Middle frontal gyrus (tissue), 1 donor: ENCODE data around the gene SIPA1.
"Not testable (repeated sequence)": the region's sequence is repeated elsewhere in the genome, so short reads cannot be mapped to it uniquely, and the experiment has no call there.

Source experiments
- DNase-seq: peaks from one replicate; pipeline ENCODE4 v3.0.0-alpha.2; 2015; ENCODE audit warnings: low spot score; ENCODE audit errors: extremely low spot score

SIPA1 gene

DNA sequence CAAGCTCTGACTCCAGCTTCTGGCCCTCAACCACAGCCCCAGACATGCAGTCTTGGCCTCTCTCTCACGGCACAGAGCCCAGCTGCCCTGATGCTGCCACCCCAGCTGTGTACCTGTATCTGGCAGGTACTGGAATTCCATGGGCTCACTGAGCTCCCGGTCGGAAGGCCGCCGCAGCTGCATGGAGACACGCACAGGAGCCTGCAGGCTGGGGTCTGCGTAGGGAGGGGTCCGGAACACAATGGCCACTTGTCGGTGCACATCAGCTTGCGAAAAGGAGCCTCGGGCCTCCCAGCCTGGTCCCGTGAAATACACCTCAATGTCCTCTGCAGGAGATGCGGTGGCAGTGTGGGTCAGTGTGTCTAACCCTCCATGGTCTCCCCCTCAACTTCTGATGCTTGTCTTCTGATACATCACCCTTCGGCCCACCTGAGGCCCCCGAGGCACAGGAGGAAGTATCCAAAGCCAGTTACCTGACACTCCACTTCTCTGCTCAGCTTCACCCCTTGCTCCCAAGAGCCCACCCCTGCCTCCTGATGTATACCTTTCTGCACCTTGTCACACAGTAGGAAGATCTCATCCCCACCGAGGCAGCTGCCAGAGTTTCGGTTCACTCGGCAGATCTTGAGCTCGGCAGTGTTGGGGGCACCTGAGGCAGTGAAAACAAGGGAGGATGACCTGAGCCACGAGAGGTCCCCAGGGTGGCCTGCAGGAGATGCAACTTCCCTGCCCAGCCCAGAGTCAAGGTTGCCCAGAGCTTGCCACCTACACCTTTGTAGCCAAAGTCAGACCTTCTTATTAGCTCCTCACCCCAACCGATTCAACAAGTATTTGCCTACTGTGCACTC lies 20.5 kb downstream of the SIPA1 start:
- no peak for DNase-seq

DNA sequence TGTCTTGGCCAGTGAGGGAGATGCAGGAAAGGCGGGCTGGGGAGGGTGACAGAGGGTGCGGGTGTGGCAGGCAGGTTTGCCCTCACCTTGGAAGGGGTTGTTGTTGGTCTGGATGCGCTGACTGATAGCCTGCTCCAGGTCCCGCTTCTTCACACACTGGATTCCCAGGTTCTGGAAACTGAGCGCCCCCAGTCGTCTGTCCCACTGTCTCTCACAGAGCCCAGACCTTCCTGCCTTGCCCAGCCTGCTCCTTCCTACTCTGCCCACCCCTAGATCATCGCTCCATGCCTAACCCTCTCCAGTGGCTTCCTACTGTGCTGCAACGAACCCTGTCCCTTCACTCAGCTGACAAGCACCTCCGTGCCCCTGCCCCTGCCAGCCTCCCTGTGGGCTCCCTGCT lies 22.1 kb downstream of the SIPA1 start:
- DNase-seq, result no peak

GRCh38 chr11:65660908-65661307 lies 23.0 kb downstream of the SIPA1 start:
- not testable (repeated sequence) for DNase-seq

- no peak for DNase-seq
Observed at GRCh38 chr11:65661599-65662246, 23.8 kb downstream of the SIPA1 start.

- no peak for DNase-seq
Observed at GRCh38 chr11:65662247-65662798, 24.4 kb downstream of the SIPA1 start.

DNA sequence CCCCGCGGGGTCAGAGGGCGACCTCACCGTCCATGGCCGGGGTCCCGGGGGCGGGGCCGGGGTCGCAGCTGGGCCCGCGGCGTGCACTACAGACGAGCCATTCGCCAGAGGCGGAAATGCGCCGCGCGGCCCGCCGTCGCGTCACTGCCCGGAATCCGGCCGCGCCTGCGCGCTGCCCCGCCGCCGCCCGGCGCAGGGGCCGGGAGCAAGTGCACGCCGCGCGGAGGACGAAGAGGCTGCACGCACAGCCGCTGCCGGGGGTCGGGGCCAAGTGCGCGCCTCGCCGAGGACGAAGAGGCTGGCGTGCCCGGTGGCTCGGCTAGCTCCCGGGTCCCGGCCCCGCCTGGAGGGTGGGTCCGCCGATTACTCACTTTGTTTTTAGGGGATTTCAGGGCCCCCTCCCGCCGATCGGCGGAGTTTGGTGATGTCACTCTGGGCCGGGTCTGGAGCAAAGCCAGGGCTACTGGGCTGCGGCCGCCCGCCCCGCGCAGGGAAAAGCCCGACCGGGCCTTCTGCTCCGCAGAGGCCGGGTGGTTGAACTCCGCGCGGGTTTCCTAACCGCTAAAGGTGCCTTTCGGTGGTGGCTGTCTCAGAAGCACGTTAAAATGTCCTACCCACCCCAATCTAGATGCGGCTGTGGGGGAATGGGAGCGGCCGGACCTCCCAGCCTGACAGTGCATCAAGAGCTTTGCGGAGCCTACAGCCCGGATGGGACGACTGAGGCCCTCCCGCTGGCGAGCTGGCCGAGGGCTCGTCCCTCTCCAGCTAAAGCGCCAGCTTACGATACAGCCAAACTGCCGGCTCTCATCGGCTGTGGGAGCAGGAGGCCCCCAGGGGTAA lies 25.1 kb downstream of the SIPA1 start, which contains the start of gene RELA:
TSS of gene RELA (minus strand) at position 118 of the 840 bp plus-strand sequence. CDS start at position 34, 84 bp downstream.
- DNase-seq, result peak; percentile 88

DNA sequence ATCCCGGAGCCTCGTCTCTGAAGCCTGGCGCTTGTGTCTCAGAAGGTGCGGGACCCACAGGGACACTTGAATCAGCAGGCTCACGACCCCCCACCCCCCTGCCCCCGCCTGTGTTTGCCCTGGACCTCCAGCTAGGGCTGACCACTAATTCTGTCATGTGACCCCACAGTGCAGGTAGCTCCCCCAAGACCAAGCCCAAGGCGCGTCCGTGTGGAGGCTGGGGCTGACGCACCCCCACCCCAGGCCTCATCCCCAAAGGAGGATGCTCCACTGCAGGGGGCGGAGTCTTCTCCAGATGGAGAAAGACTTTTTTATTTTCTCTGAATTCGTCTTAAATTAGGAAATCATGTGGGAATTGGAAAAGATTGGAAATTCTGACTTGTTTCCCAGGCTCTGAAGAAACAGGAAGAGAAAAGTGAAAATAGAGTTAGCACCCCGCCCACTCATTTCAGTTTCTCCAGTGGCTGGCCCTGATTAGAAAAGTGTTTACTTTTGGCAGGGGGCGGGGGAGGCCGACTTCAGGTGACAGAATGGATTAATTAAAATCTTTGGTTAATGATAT lies 25.8 kb downstream of the SIPA1 start:
- DNase-seq, result peak; percentile 16

- no peak for DNase-seq
Observed at GRCh38 chr11:65672180-65672860, 34.4 kb downstream of the SIPA1 start.

GRCh38 chr11:65672982-65673381 lies 35.1 kb downstream of the SIPA1 start:
- no peak for DNase-seq

DNA sequence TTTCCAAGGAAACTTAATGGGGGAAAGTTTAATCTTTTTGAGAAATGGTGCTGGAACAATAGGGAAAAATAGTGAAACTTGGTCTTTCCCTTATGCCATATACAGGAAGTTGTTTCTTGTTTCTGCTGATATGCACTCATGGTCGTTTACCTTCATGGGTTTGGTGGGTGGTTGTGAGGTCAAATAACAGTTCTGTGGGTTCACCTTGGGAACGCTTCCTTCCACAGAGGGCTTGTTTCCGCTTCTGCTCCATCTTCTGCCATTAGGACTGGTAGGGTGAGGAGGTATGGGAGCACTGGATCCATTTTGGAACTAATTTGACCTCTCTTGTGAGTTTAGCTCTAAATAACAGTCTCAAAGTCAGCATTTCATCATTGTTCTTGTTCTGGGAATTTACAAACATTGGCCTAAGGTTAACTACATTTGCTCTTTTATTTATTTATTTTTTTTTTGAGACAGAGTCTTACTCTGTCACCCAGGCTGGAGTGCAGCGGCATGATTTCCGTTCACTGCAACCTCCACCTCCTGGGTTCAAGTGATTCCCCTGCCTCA lies 42.4 kb downstream of the SIPA1 start:
- no peak for DNase-seq

GRCh38 chr11:65683480-65683879 lies 45.6 kb downstream of the SIPA1 start:
- DNase-seq, result not testable (repeated sequence)

DNA sequence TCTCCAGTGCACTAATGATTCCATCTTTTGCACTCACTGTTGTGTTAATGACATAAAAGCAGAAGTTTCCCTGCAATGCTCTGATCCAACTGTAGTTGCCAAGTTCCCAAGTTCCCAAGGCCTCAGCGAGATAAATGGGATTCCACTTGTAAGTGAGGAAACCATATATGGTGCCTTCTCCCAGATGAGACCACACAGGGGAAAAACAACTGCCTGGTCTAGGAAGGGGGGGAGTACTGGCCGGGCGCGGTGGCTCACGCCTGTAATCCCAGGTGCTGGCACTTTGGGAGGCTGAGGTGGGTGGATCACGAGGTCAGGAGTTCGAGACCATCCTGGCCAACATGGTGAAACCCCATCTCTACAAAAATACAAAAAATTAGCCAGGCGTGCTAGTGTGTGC lies 48.1 kb downstream of the SIPA1 start:
- DNase-seq, result no peak

DNA sequence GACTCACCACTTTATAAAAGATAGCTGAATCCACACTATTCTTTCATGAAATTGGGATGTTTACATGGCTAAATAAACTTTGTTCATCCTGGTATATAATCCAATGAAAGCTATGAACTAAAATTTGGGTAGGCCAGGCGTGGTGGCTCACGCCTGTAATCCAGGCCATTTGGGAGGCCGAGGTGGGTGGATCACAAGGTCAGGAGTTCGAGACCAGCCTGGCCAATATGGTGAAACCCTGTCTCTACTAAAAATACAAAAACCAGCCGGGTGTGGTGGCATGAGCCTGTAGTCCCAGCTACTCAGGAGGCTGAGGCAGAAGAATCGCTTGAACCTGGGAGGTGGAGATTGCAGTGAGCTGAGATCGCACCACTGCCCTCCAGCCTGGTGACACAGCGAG lies 53.9 kb downstream of the SIPA1 start:
- not testable (repeated sequence) for DNase-seq

DNA sequence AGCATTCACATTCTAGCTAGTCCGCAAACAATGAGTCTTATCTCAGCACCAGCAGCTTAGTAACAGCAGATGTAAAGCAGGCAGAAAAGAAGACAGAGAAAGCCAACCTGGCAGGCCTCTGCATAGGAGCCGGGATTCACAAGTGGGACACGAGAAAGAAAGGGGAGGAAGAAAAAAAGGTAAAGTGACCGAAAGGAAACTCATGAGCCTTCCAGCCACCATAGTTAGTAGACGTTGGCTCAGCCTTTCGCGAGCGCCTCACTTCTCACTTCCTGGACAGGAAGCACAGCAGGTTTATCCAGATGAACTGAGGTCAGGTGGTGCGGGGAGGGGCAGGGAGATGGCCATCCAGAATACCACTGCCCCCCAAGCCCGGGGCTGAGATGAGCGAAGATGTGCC lies 54.5 kb downstream of the SIPA1 start:
- no peak for DNase-seq

- DNase-seq, result peak; percentile 47
Observed at GRCh38 chr11:65695459-65696241, 57.7 kb downstream of the SIPA1 start.

DNA sequence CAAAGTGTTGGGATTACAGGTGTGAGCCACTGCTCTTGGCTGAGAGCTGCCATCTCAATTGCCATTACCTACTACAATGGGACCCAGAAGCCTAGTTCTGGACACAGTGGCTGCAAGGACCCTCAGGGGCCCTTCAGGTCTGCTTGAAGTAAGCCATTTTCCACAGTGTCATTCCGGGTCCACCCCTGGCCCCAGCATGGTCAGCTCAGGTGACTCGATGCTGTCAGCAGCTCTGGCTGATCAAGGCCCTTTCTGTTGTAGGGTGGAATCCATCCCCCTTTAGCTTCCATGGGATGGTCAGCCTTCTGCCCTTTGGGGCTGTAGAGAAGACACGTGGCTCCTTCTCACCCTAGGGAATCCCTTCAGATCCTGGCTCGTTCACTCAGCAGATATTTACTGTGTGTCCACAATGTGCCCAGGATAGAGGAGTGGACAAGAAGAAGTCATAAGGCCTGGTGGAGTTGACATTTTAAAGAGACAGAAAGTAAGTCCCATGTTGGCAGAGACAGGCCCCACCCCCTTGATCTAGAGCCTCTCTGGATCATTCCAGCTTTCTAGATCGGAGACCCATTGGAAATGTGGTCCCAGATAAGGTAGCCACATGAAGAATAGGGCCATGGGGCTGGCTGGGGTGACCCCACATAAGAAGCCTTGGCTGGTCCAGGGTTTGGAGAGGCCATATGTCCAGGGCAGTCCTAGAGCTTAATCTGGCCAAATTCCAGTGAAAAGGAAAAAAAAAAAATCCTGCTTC lies 59.1 kb downstream of the SIPA1 start:
- DNase-seq, result no peak

DNA sequence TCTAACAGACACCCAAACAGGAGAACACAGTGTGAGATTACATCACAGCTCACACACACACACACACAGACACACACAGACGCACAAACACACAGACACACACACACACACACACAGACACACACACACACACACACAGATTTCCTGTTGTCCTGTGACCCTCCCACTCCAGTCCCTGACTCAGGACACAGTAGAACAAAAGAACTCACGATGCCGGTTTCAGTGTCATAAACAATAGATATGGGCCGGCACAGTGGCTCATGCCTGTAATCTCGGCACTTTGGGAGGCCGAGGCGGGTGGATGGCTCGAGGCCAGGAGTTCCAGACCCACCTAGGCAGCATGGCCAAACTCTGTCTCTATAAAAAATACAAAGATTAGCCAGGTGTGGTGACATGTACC lies 60.3 kb downstream of the SIPA1 start:
- DNase-seq, result no peak

DNA sequence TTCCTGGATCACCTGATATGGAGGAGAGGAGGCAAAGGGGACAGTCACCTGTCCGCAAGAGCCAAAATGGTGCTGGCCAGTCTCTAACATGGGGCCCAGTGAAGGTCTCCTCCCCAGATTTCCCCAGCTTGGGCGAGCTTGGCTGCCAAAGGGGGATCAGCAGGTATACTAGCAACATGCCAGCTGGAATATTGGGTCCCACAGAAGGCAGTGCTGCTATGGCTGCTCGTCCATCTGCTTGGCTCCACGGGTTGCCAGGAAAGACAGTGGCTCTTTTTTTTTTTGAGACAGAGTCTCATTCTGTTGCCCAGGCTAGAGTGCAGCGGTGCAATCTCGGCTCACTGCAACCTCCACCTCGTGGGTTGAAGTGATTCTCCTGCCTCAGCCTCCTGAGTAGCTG lies 61.4 kb downstream of the SIPA1 start:
- no peak for DNase-seq

DNA sequence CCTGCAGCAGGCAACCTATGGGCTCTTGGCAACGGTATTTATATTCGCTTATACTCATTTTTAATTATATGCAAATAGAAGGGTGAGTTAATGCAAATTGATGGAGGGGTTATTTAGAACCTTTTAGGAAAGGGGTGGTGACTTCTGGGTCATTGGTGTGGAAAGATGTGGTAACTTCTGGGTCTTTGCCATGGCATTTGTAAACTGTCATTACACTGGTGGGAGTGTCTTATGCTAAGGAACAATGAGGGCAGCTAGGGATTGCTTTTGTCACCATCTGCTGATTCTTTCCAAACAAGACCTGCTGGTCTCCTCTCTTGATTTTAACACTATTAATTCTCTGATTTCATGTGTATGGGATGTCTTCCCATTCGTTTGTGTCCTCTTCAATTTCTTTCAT lies 62.5 kb downstream of the SIPA1 start:
- no peak for DNase-seq
